Measurements from ENCODE around the gene TMPRSS13. TPM values are rescaled to one million over a fixed set of nuclear protein-coding genes. Genes with fewer than 3 reads are reported as not detected.
A peak's percentile ranks its signal among the peaks of the same experiment; 100 is the strongest.

TMPRSS13 gene
- total RNA-seq, 4 donors from 2014 or later = 0.60 to 1.7 TPM; not detected in 2

DNA sequence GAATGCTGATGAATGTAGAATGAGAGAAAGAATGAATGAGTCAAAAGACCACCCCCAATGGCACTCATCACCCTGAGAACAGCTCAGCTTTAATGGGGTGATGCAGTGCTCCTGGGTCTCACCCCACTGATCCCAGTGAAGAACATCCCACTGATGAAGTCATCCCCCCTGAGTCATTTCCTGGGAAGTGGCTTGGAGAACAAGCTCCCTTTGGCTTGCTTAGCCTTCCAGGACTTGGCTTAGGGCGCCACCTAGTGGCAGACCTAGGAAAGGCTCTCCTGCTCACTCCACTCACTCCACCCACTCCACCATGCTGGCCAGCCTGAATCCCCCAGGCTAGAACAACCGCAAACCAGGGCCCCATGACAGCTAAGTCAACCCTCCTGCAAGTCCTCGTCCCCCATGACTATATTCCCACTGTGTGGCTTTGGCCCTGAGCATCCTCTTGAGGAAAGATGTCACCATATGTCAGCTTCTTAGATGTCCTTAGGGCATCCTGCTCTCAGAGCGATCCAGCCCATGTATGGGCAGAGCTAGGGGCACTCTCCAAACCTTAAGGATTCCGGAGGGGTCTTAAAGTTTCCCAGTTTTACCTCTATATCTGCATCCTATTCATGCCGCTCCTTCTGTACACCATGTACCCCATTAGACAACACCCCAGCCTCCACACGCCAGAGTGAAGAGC, 17.8 kb upstream of the TMPRSS13 start:
- no peaks in the 10 kb centered on the region for H3K9me3 ChIP-seq
- no peaks in the 10 kb centered on the region for H3K27me3 ChIP-seq
- H3K27ac ChIP-seq = no peak overlapping the region
- TF ChIP-seq, protein P1, sequence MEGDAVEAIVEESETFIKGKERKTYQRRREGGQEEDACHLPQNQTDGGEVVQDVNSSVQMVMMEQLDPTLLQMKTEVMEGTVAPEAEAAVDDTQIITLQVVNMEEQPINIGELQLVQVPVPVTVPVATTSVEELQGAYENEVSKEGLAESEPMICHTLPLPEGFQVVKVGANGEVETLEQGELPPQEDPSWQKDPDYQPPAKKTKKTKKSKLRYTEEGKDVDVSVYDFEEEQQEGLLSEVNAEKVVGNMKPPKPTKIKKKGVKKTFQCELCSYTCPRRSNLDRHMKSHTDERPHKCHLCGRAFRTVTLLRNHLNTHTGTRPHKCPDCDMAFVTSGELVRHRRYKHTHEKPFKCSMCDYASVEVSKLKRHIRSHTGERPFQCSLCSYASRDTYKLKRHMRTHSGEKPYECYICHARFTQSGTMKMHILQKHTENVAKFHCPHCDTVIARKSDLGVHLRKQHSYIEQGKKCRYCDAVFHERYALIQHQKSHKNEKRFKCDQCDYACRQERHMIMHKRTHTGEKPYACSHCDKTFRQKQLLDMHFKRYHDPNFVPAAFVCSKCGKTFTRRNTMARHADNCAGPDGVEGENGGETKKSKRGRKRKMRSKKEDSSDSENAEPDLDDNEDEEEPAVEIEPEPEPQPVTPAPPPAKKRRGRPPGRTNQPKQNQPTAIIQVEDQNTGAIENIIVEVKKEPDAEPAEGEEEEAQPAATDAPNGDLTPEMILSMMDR (IDR thresholded peaks at IDR 0.05) = peak; percentile 89 to 95 (median 94)
- no peak for TF ChIP-seq EP300 (IDR thresholded peaks at IDR 0.05)
- no peak for TF ChIP-seq POLR2A (IDR thresholded peaks at IDR 0.05)
- H3K36me3 ChIP-seq = no peaks in the 10 kb centered on the region
- H3K4me1 ChIP-seq = peaks cover 0 to 4% (median 0%) of the 10 kb centered on the region in 4 donors
- WGBS, 2 donors = 44 to 49% methylated on average over 7 of the region's 7 CpGs
- peak; percentile 70 to 88 for DNase-seq (ENCODE audit: low spot score in 2 of 2)
- H3K4me3 ChIP-seq = no peak overlapping the region

- no peaks in the 10 kb centered on the region for H3K9me3 ChIP-seq
- DNase-seq (ENCODE audit: low spot score in 2 of 2) = no peak
- H3K4me1 ChIP-seq = peaks cover 0 to 4% (median 0%) of the 10 kb centered on the region in 4 donors
- H3K27ac ChIP-seq = no peak overlapping the region
- H3K36me3 ChIP-seq = no peaks in the 10 kb centered on the region
- H3K4me3 ChIP-seq = no peak overlapping the region
- no peaks in the 10 kb centered on the region for H3K27me3 ChIP-seq
- 88 to 93% methylated on average over 5 of the region's 5 CpGs for WGBS, 2 donors
- TF ChIP-seq, protein P1 (IDR thresholded peaks at IDR 0.05) = no peak
- TF ChIP-seq EP300 (IDR thresholded peaks at IDR 0.05) (no peak), POLR2A (IDR thresholded peaks at IDR 0.05) (no peak)
Measured at GRCh38 chr11:117946156-117946841, 17.1 kb upstream of the TMPRSS13 start.

DNA sequence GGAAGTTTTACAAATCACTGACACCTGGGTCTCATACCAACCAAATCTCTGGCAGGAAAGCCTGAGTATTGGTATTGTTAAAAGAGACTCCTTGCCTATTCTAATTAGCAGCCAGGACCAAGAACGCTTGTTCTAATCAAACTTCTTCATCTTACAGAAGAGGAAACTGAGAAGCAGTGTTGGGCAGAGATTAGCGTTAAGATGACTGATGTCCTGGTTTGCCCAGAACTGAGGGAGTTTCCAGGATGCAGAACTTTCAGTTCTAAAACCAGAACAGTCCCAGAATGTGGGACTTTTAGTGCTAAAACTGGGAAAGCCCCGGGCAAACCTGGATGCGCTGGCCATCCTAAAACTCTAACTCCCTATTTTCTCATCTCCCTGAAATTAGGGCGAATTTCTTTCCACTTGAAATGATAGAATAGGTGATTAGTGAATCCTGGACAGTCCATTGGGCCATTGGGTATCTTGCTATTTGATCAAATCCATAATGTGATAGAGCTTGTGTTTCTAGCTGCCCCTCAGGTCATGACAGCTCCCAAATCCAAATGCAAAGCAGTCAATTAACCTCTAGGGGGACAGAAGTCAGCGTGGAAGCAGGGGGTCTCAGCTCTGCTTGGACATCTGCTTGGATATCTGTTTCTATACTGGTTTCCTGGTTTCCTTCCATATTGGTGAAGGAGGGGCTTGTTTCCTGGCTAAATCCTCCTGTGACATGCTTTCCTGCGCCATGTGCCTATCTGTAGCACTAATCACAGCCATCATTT, 16.0 kb upstream of the TMPRSS13 start:
- H3K27me3 ChIP-seq = no peaks in the 10 kb centered on the region
- H3K27ac ChIP-seq = no peak overlapping the region
- WGBS, 2 donors = 41 to 66% methylated on average over 7 of the region's 7 CpGs
- H3K36me3 ChIP-seq = no peaks in the 10 kb centered on the region
- TF ChIP-seq EP300 (IDR thresholded peaks at IDR 0.05) (no peak), POLR2A (IDR thresholded peaks at IDR 0.05) (no peak)
- TF ChIP-seq, protein P1 (IDR thresholded peaks at IDR 0.05) = no peak
- H3K9me3 ChIP-seq = no peaks in the 10 kb centered on the region
- DNase-seq (ENCODE audit: low spot score in 2 of 2) = no peak
- no peaks in the 10 kb centered on the region for H3K4me1 ChIP-seq
- no peak overlapping the region for H3K4me3 ChIP-seq

GRCh38 chr11:117944554-117944953, 15.4 kb upstream of the TMPRSS13 start:
- no peaks in the 10 kb centered on the region for H3K9me3 ChIP-seq
- no peak for DNase-seq (ENCODE audit: low spot score in 2 of 2)
- H3K36me3 ChIP-seq = no peaks in the 10 kb centered on the region
- TF ChIP-seq POLR2A (IDR thresholded peaks at IDR 0.05) = no peak
- TF ChIP-seq, protein P1 (IDR thresholded peaks at IDR 0.05) = no peak
- TF ChIP-seq EP300 (IDR thresholded peaks at IDR 0.05) = no peak
- no peaks in the 10 kb centered on the region for H3K27me3 ChIP-seq
- no peak overlapping the region for H3K27ac ChIP-seq
- H3K4me1 ChIP-seq = no peaks in the 10 kb centered on the region
- H3K4me3 ChIP-seq = no peak overlapping the region
- WGBS, 2 donors = 72 to 76% methylated on average over 5 of the region's 5 CpGs
